Kidney tubule cell (primary cell): ENCODE measurements around the gene HHAT.

Source experiments
- DNase-seq: peaks from one replicate; pipeline ENCODE4 v3.0.0-alpha.2; 2018; ENCODE audit warnings: low spot score

Gene HHAT

DNA sequence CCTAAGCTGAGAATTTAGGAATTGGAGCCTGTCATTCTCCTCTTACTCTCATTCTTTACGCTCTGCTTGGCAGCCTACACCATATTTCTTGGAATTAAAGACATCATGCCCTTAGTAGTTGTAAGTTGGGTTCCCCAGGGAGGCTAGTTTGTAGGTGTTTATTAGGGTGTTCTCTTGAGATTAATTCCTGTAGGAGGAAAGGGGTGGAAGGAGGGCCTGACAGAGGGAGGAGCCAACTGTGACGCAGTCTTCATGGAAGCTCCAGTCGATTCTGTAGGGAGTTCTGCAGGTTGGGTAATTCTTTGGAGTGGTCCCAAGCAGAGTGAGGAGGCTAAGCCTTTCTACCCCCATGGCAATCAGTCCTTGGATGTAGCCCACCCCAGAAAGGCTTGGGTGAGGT lies 111.4 kb downstream of the HHAT start:
- no peak for DNase-seq

DNA sequence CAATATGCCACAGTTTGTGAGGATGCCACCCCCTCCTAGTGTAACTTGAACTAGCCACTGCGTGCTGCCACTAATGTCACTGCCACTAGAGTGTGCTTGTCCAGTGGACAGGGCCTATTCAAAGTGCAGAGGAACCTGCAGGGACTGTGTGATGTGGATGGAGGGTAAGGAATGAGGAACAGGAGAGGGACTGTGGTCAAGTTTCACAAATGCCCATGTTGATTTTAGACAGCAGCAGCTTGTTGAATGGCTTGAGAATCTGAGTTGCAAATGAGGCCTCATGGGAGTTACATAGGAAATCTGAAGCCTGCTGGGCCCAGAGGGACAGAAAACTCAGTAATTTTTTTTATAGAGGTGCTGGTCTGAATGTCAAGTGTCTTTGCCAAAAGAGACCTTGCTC lies 112.3 kb downstream of the HHAT start:
- DNase-seq = peak; percentile 64

DNA sequence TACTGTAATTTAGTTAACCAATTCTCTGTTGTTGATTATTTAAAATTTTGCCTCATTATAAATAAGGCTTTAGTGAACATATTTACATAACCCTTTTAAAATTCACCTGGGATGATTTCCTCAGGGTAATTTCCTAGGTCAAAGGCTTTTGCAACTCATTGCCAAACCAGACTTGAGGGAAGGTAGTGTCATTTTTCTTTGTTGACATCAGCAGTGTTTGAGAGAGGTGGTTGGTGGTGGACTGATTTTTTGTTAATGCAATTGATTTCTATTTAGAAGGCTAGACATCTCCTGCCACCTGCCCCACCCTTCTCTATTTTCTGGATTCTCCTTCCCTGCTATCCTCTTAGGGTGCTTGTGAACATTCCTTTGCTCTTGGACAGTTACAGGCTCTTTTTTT lies 116.8 kb downstream of the HHAT start:
- peak; percentile 64 for DNase-seq

DNA sequence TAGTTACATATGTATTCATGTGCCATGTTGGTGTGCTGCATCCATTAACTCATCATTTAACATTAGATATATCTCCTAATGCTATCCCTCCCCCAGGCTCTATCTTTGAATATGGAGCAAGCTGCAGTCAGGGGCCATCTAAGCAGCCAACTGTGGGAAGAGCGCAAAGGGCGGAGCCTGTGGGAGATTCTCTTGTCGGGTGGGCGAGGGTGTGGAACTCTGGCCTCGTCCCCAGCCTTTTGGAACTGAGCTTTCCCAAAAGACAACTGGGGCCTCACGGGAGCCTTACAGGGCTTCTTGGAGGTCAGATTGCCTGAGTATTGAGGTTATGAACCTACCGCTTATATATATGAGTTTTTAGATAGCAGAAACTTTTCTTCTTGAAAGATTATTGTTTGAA lies 117.2 kb downstream of the HHAT start:
- no peak for DNase-seq

DNA sequence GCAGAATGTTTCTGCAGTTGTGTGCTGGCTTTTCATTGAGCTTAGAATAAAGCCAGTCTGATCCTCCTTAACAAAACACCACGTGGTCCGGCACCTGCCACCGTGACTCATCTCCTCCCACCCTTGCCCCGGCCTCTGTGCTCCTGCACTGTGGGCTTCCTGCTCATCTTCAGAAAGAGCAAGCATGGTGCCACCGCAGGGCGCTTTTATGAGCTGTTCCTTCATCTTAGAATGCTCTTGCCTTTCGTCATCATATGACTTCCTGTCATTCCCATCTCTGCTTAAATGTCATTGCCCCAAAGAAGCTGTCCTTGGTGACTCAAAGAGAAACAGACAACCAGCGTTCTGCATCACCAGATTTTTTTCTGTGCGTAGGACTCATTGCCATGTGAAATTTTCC lies 117.8 kb downstream of the HHAT start:
- peak; percentile 77 for DNase-seq

DNA sequence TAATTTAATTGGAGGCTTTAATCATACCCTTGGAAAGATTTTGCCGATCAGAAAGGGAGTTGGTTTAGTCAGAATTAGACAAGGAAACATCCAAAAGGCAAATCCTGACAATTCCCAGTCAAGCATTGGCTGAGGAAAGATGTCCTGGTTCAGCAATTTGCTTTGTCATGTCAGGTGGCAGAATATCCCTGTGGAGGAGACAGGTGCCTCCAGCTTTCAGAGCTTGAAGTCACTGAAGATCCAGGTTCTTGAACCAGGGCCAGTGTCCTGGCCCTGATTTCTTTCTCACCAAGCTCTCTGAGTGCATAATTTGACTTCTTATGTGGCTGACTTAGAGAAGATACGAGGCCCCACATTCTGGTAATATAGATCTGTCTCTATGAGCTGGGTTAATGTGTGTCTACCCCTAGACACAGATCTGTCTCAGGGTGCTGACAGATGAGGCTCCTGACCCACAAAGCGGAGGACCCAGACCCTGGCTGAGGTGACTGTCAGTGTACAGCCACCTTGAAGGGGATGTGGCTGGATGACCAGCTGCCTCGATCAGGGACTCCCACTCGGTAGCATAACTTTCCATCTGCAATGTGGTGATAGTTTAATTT lies 118.9 kb downstream of the HHAT start:
- DNase-seq = peak; percentile 28

DNA sequence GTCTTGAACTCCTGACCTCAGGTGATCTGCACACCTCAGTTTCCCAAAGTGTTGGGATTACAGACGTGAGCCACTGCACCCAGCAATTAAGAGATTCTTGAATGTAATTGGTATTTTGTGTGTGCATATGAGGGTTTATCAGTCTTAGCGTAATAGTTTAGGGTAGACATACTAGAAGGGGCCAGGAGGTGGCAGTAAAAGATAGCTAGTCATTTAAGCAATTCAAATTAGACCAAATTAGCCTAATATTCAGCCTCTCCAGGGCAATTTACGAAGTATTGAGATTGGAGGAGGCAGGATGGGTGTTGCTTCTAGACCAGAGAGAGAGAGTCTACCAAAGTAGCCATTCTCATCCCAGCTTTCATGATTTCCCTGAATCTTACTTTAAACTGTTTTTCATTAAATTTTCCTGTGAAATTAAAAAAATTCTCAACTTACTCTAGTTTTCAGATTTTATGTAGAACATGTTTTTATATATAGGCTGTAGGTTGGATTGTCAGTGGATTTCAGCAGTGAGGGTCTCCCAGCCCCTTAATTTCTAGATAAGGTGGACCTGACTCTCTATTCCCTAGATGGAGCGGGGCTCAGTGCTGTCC lies 119.7 kb downstream of the HHAT start:
- peak; percentile 64 for DNase-seq

DNA sequence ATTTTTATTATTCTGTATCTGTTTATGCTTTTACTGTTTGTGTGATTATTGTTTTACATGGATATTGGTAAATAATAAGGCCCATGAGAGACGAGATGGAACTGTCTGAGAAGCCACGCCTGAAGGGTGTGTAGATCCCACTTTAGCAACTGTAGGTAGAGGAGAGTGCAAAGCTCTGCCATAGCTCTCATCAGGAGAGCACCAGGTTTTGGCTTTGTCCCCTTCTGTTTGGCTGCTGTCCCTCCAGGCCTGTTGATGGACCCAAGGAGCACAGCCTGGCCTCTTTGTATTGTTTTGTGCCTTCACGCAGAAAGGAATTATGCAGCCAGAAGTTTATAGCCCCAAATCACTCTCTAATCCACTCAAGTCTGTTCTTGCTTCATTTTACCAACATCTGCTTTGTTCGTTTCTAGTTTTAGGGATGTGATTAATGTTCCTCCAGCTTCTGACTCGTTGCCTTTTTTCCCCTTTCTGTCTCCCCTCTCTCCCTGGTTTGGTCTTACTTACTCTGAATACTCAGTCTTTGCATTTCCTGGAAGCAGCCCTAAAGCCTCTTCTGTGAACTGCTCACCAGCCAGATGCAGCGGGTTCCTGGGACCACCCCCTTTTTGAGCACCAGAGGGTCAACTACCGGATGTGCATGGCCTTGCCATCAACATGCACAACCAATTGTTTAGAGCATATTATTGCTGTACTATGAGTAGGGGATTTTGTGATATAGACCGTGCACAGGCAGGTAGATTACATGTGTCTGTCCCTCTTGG lies 127.3 kb downstream of the HHAT start:
- no peak for DNase-seq

DNA sequence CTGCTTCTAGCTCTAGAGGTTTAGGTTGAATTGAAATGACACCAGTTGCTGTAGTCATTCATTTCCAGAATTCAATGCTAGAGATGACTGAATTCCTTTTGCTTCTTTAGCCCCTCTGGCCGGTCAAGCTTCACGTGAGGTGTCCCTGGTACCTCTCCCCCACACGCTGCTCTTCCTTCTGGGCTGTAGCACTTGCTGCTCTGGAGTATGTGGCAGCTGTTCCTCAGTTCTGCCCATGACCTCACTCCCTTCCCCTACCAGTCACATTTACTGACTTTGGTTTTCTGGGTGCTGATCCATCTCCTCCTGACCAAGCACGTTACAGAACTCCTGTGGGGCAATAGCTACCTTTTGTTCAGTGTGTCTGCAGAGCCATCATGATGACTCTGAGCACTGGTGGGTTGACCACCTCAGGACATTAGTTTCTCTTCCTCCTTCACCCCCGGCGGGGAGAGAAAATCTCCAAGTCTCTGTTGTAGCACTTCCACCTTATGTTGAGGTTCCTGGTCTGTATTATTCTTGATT lies 128.1 kb downstream of the HHAT start:
- peak; percentile 64 for DNase-seq

DNA sequence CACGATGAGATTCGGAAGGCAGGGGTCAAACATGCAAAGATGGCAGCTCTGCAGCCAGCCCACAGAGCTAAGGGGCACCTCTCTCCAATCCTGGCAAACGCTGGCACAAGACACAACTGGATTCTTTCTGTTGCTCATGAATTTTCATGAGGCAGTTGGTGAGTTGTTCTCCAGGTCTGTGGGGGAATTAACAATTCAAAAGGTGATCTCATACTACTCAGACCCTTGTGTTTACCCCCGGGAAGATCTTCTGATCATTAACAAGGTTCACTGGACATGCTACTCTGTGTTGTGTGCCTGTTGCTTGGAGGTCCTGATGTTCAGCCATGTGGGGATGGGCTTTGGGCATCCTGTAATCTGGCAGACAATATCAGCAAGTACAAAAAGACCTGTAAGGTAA lies 128.9 kb downstream of the HHAT start:
- DNase-seq = peak; percentile 94

DNA sequence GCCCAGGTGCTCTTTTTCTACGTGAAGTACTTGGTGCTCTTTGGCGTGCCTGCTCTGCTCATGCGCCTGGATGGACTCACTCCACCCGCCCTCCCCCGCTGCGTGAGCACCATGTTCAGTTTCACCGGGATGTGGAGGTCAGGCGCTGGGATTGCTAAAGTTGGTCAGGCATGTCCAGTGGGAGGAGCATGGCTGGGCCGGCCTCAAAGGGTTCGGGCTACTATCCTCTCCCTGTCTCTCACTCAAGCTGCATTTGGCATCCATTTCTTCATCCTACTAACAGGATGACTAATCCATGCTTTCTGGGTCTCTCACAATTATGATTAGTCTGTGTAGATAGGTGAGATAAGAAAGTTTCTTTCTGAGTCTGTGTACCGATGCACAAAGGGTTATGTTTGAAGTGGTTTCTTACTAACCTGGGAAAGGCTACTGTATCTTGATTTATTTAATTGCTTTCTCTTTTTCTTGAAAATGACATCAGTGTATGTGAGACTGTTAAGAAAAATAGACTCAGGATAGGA lies 135.9 kb downstream of the HHAT start:
- peak; percentile 94 for DNase-seq

DNA sequence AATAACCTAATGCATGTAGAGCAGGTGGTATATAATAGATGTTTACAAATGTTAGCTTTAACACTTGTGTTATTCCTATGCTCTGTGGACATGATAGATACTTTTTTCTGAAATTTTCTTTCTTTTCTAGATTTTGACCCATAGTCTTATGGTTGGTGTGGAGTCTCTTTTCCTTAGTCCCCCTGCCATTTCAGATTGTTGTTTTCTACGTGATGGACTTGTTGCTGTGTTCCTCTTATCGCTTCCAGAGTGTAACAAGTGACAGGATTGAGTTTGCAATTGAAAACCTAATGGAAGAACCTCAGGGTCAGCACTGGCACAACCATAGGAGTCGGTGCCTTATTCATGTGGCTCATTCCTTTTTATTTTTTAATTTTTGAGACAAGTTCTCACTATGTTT lies 136.4 kb downstream of the HHAT start:
- no peak for DNase-seq

DNA sequence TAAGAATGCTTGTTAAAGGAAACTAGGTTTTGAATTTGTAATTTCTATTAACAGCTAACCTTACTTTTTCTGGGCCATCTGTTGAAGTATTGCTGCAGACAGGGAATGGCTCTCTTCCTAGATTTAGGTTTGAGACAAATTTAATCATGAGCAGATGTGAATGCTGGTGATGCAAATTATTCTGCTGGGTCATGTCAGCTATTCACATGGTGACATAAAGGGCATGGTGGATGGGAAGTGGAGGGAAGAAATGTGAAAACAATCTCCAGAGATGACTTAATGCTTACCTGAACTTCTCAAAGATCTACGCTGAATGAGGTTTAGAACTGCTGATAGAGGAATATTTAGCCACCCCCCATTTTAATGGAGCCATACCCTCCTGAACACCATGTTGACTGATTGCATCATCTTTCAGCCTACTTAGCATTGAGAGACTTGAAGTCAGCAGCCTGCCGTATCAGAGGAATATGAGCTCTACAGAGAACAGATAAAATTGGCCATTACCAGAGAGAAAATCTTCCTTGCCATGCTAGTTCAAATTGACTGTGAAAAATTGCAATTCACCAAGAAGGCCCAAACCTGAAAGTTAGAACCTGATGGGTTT lies 138.8 kb downstream of the HHAT start:
- DNase-seq = no peak

DNA sequence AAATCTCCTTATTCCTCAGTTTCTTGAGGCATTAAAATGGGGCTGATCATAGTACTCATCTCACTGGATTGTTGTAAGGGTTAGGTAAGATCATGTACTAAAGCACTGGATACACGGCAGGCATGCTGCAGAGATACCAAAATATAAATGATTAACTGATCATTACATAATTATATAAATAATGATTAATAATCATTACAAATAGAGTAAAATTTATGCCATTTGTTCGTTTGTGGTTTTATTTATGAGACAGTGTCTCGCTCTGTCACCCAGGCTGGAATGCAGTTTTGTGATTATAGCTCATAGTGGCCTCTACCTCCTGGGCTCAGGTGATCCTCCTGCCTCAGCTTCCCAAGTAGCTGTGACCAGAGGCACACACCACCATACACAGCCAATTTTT lies 140.7 kb downstream of the HHAT start:
- DNase-seq = peak; percentile 62

DNA sequence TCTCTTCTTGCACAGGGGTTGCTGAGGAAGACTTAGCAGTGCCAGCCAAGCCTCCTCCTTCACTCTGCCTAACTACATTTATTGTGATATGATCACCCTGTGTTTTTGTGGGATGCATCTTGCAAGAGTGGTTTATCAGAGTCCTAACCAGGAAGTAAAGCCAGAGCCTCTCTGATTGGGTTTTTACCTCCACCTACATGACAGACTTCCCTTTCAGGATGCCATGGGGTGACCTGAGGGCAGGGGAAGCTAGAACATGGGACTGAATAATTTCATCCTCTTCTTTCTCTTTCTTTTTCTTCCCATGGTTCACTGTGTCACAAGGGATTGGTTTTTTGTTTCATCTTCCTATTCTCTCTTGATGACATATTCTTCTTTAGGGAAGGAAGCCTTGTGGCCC lies 146.6 kb downstream of the HHAT start:
- DNase-seq = no peak

DNA sequence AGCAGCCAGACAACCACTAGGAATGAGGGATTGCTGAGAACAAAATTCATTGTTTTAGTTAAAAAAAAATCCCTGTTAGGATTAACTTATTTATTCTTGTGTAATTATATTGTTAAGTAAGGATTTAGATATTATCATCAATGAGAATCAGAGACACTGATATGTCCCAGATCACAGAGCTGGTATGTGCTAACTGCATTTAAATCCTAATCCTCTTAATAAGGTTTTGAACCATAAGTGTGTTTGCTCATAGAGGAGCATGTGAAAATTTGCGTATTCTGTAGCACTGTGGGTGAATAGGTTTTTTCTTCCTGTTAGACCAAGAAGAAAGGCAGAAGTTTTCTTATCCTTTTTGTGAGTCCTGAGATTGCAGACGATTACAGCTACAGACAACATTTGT lies 147.1 kb downstream of the HHAT start:
- DNase-seq = no peak

DNA sequence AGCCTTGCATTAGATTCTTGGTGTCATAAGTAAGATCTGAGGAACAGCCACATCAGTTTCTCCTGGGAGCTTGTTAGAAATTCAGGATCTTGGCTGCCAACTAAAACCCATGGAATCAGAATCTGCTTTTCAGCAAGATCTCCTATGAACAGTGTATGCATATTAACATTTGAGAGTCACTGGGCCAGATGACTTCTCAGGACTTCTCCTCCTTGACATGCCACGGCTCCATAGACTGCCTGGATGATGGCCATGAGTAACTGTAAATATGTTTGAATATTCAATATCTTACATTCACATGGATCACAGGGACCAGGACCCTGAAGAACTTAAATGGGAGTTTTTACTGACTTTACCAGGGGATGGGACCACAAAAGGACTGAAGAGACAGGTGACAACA lies 148.0 kb downstream of the HHAT start:
- no peak for DNase-seq

DNA sequence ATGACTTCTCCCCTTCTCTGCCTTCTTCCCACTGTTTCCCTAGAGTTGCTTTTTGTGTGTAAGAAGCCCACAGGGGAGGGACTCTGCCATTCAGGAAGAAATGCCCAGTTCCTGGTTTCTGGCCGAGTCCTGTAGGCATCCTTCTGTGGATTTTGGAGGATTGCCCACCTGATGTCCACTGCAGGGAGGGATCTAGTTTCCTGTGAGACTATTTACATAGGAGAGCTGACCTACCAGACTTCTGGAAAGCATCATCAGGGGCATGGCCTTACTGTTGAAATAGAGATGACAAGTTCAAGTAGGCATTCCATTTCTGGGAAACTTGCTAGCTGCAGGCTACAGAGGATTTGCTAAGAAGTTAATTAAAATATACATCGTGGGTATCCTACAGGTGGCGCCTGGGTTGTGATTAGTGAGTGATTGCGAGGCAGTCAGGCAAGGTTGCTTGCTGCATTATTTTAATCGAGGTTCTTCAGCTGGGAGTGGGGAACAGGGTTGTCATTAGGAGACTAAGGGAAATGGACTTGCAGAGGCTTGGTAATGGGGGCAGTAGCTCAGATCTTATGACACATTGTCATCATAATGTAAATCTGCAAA lies 148.7 kb downstream of the HHAT start:
- peak; percentile 7 for DNase-seq

DNA sequence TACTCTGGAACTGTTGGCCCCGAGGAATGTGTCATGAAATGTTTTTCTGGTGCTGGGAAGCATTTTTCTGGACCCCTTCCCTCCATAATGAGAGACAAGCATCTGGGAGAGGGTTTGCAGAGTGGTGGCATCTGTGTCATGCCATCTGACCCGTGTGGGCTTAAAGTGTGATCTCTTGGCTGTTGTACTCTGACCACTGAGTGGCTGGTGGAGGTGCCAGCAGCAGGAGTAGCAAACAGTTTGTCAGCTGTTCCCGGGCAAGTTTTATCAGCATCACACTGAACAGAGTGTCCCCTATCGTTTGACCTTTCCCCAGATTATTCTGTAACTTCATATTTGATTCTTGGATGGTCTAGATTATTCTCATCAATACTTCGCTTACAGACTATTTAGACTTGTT lies 150.1 kb downstream of the HHAT start:
- DNase-seq = no peak

DNA sequence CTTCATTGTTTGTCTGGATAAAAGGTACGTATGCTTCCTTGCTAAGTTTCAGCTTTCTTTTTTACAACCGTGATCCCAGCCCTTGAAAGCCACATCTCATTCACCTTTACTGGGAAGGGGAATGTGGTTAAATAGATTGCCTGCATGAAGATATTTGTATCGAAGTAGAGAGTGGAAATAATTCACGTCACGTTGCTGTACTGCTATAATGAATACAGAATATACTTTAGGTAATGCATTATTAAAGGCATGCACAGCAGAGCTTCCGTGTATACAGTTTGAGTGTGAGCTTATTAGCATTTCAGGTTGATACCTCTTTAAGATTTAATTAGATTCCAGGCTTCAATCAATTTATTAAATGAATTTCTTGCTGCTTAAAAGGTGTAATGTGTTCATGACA lies 153.8 kb downstream of the HHAT start:
- no peak for DNase-seq

DNA sequence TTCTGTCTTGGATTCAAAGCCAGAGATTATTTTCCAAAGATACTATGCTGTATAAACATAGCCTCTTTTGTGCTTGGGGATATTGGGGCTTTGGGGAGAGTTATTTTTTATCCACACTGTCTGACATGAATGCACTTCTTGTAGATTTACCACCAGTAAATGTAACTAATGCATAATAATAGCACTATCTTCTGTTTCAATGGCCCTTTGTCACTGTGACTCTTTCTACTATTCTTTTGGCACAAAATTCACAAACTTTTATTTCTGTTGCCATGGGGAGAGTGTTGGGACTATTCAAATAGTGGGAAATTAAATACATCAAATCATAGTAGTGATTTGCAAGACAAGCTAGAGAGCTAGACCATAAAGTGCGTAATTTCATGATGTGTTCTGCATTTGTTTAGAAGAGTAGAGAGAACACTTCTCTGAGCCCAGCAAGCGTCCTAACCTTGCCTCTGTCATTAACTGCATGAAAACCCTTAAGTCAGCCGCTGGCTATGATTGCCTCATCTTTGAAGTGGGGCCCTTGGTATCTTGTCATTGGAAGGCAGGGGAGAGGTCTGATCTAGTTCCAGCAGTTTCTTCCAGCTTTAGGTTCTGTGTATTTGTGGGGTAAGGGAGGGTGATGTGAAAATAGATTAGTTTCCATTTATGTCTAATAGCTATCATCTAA lies 154.4 kb downstream of the HHAT start:
- DNase-seq = no peak

DNA sequence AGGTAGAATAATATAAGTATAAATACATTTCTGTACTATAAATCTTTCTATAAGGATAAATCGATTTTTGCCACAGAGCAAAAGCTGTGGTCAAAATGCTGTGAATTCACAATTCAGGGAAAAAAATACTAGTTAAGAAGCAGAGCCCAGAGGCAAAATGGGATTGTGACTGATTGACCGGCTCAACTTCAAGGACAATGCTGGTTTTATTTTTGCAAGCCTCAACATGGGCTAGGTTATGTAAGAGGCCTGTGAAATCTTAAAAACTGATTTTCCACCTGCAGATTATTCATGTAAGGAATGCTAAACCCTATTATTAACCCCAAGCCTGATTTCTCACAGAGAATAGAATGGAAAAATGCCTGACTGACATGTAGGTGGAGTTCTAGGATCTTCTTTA lies 155.1 kb downstream of the HHAT start:
- no peak for DNase-seq
